Measurements from ENCODE around the gene LIN54. TPM values are rescaled to one million over a fixed set of nuclear protein-coding genes. Genes with fewer than 3 reads are reported as not detected.

The LIN54 gene
- total RNA-seq, 4 donors from 2014 or later, result 14.7 to 23.0 (median 16.4) TPM

- no peaks in the 10 kb centered on the region for H3K4me1 ChIP-seq
- H3K4me3 ChIP-seq, result no peak overlapping the region
- 73 to 76% methylated on average over 3 of the region's 3 CpGs for WGBS, 2 donors
- TF ChIP-seq POLR2A (IDR thresholded peaks at IDR 0.05) (no peak), CTCF (IDR thresholded peaks at IDR 0.05) (no peak)
- H3K9me3 ChIP-seq, result peaks cover 0 to 9% (median 4%) of the 10 kb centered on the region in 3 donors
- no peak overlapping the region for H3K27ac ChIP-seq
- no peaks in the 10 kb centered on the region for H3K36me3 ChIP-seq
- no peaks in the 10 kb centered on the region for H3K27me3 ChIP-seq
- intact Hi-C loops (cut with DNase I), result no loop called here
- DNase-seq, result no peak
Observed at GRCh38 chr4:83019794-83020494, 9.3 kb upstream of the LIN54 start.

GRCh38 chr4:83013902-83014301 is 3.3 kb upstream of the LIN54 start:
- H3K27me3 ChIP-seq, result no peaks in the 10 kb centered on the region
- TF ChIP-seq POLR2A (IDR thresholded peaks at IDR 0.05) (no peak), CTCF (IDR thresholded peaks at IDR 0.05) (no peak)
- no peaks in the 10 kb centered on the region for H3K9me3 ChIP-seq
- H3K36me3 ChIP-seq, result no peaks in the 10 kb centered on the region
- H3K4me1 ChIP-seq, result peaks cover 10 to 39% (median 12%) of the 10 kb centered on the region in 3 donors
- DNase-seq, result no peak
- peak overlapping the region in 3 of 4 donors; percentile 97 to 98 (median 98) for H3K27ac ChIP-seq
- intact Hi-C loops (cut with DNase I), result no loop called here
- peak overlapping the region in 3 of 4 donors; percentile 67 to 96 (median 74) for H3K4me3 ChIP-seq

- TF ChIP-seq CTCF (IDR thresholded peaks at IDR 0.05) (no peak), POLR2A (IDR thresholded peaks at IDR 0.05) (no peak)
- Histone ChIP-seq H3K27ac (peak overlapping the region; percentile 96 to 98 (median 98)), H3K4me3 (peak overlapping the region; percentile 67 to 96 (median 85)), H3K9me3 (no peaks in the 10 kb centered on the region), H3K36me3 (no peaks in the 10 kb centered on the region), H3K27me3 (no peaks in the 10 kb centered on the region), H3K4me1 (peaks cover 10 to 44% (median 12%) of the 10 kb centered on the region in 3 donors)
- WGBS, 2 donors, result 7 to 9% methylated on average over 13 of the region's 13 CpGs
- intact Hi-C loops (cut with DNase I), result no loop called here
- no peak for DNase-seq
Observed at GRCh38 chr4:83013420-83013867, 2.8 kb upstream of the LIN54 start.

GRCh38 chr4:83012687-83013419 is 2.2 kb upstream of the LIN54 start:
- TF ChIP-seq POLR2A (IDR thresholded peaks at IDR 0.05), result peak in 2 of 4 donors; percentile 45 to 71
- TF ChIP-seq CTCF (IDR thresholded peaks at IDR 0.05), result peak; percentile 39 to 67 (median 58)
- WGBS, 2 donors, result 0% methylated on average over 3 to 14 of the region's 73 CpGs
- peak; percentile 73 for DNase-seq
- H3K27me3 ChIP-seq, result no peaks in the 10 kb centered on the region
- H3K4me3 ChIP-seq, result peak overlapping the region; percentile 67 to 96 (median 85)
- peak overlapping the region; percentile 96 to 98 (median 98) for H3K27ac ChIP-seq
- no peaks in the 10 kb centered on the region for H3K36me3 ChIP-seq
- peaks cover 10 to 49% (median 12%) of the 10 kb centered on the region in 3 donors for H3K4me1 ChIP-seq
- H3K9me3 ChIP-seq, result no peaks in the 10 kb centered on the region
- intact Hi-C loops (cut with DNase I), result no loop called here

- peak overlapping the region; percentile 67 to 96 (median 85) for H3K4me3 ChIP-seq
- peaks cover 10 to 56% (median 12%) of the 10 kb centered on the region in 3 donors for H3K4me1 ChIP-seq
- H3K9me3 ChIP-seq, result no peaks in the 10 kb centered on the region
- intact Hi-C loops (cut with DNase I), result no loop called here
- H3K27ac ChIP-seq, result peak overlapping the region; percentile 96 to 98 (median 98)
- TF ChIP-seq POLR2A (IDR thresholded peaks at IDR 0.05), result no peak
- TF ChIP-seq CTCF (IDR thresholded peaks at IDR 0.05), result no peak
- WGBS, 2 donors, result 0% methylated on average over 9 to 11 of the region's 43 CpGs
- no peaks in the 10 kb centered on the region for H3K36me3 ChIP-seq
- no peak for DNase-seq
- H3K27me3 ChIP-seq, result no peaks in the 10 kb centered on the region
Observed at GRCh38 chr4:83012200-83012686, 1.6 kb upstream of the LIN54 start.

All from esophagus squamous epithelium (tissue), 5 donors.